HG03521 (cell line): ENCODE data around the gene WNT7B.

ENCODE experiments used
- ATAC-seq: cut with Tn5 transposase; IDR thresholded peaks from one replicate; pipeline ENCODE4 v1.9.1; 2021; ENCODE audit warnings: mild to moderate bottlenecking, moderate library complexity; ENCODE audit not compliant: unreplicated experiment

The WNT7B gene

DNA sequence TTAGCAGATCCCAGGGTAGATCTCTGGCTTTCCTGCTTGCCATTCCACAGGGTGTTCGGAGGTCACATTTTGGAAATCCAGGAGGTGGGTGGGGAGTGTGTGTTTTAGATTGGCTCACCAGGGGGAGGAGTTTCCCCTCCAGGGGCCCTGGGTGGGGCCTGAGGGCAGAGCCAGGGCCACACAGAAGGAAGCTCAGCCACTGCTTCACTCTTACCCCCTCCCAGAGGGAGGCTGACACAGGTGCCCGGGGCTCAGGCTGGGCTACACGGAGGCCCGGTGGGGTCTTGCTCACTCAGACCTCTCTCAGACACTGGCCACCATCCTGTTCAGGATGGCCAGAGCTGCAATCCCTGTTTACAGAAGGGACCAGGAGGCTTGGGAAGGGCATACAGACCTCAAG is 2.5 kb downstream of the WNT7B start:
- ATAC-seq = no peak

DNA sequence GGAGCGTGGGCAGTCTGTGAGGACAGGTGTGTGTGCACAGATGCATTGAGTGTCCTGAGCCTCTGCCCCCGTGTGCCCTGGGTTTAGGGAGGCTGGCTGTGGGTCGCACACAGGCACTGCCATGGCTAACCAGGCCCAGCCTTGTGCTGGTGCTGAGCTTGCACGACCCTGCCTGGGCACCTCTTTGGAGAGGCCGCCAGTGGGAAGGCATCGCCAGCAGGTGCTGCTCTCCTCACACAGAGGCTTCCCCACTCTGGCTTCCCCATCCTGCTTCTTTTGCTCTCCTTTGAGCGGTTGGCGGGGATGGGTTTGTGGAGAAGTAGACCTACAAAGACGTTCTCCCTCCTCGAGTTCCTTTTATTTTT is 4.1 kb downstream of the WNT7B start:
- no peak for ATAC-seq

DNA sequence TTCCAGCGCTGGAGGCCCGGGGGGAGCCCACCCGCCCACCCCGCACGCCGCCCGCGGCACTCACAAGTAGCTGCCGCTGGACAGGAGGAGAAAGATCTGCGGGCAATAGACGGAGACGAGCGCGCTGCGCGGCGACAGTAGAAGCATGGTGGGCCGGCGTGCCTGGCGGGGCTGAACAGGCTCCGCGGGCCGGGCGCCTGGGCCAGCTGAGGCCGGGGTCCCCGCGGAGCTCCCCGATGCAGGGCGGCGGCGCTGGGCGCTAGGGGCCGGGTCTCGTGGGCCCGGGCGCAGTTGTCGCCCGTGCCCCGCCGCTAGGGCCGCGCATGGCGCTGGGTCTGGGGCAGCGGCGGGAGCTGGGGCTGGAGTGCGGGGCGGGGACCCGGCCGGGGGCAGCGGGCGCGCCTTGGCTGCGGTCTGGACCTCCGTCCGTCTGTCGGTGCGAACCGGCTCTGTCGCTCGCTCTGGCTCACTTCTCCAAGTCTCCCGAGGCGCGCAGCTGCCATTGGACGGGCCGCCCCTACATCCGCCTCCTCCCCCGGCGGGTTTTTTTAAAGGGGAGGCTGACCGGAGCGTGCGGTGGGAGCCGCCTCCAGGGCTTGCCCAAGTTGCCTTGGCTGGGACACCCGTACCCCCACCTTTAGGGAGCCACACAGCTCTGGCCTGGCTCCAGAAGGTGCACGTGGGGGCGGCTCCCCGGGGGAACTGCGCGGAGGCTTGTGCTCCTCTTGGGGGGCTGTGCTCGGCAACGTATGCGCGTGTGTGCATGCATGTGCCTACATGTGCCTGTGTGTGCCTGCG is 4.7 kb downstream of the WNT7B start:
- ATAC-seq = no peak

DNA sequence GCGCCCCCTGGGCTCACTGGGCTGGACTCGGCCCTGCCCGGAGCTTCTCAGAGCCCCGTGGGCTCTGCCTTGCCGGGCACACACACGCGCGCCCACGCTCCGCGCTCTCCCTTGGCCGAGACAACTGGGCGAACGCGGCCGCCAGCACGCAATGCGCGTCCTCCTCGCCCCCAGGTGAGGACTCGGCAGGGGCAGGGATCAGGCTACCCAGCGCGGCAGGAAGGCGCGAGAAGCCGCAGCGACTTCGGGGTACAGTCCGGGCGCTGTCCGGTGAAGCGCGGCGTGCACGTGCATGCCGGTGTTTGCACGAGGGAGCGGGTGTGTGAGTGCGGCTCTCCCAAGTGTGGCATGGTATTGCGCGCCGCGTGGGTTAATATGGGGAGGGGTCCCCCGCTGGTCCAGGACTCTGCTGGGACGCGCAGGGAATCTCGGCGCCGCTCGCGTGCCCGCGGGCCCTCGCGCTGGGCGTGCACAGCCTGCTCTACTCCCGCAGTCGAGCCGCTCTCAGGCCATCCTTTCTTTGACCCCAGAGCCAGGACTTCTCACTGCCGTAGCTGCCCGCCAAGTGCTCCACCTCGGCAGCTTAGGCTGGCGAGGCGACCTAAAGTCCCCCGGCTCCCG is 5.4 kb downstream of the WNT7B start:
- ATAC-seq = no peak

DNA sequence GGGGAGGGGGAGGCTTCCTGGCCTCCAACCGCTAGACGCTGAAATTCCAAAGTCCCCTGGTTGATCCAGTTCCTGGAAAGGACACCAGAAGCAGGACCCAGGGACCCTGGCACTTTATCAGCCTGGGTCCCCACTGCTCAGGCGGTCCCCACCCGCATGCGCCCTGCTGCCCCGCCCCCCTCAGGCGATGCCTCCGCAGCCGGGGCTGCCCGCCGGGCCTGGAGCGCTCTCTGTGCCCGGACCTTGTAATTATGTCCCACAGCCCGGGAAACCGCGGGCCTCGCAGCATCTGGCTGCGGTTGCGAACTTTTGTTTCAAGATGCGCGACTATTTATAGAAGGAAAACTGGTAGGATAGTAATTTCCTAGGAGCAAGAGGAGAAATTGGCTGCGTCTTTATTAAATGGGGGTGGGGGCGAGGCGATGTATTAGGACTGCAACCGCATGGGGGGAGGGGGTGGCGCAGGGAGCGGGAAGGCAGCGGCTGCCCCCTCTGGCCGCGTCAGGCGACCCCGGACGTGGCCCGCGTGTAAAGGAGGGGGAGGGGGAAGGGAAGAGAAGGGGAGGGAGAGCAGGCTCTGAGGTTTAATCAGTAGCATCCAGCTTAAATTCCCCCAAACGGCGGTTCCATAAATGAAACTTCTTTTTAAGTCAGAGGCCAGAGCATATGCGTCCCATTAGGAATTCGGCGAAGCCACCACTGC is 6.1 kb downstream of the WNT7B start:
- ATAC-seq = no peak

DNA sequence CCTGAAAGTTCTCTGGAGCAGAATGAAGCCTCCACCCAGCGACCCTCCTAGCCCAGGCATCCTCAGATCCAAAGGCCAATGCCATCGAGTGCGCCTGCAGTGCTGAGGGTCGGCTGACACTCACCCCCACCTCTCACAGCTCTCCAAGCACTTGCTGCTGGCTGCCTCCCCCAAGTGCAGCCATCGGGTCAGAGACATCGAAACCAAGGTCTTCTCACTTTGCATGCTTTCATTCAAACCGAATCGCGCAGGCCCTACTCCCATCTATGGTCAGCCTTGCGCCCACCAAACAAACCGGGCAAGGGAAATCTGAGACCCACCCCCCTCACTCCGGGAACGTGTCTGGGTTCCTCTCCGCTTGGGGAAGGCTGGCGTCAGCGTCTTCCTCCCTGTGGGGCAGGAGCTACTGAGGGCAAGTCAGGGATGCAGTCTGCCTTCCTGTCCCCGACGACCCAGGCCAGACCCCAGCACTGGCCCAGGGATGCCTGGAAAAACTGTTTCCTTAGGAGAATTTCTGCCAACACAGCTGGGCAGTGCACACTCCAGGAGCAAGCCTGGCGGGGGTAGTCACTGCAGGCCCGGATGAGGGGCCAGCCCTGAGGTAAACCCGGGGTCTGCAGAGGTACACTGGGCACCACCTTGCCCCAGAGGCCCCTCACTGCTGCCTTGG is 7.0 kb downstream of the WNT7B start:
- no peak for ATAC-seq

DNA sequence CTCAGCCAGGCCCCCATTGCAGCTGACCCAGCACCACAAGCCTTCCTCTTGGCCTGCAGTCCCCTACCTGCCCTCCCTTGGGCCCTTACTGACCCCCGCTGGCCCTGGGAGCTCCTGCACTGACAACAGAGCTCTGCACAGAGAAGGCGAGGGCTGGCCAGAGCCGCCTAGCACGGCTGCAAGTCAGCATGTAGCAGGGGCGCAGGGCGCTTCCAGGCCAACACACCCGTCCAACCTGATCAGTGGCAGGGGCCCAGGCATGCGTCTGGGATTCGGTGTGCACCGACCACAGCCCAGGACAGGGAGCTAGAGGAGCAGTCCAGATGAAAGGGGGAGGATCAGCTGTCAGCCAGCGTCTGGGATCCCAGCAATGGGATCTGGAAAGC is 7.6 kb downstream of the WNT7B start:
- no peak for ATAC-seq

DNA sequence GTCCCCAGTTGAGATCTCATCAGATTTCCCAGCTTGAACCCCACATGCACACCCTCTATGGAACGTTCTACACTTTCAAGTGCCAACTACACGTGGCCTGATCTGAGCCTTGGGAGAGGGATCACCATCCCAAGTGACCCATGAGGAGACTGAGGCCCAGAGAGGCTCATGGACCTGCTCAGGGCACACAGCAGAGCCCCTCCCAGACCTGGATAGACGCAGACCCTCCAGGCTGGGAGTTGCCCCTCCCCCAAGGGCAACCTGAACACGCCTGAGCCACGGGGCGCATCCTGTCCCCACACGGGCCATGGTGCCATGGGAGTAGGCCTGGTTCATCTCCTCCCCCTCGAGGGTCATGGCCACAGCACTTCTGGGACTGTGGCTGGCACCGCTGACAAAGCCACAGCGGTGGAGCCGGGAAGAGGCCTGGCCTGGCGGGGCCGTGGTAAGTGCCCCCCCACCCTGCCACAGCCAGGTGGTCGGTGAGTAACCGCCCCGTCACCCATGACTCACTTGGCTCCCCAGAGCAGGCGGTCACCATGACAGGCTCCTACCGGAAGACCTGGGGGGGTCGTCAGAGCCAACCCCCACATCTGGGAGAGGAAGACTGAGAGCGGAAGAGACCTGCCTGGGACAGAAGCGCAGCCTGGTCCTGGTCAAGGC is 8.1 kb downstream of the WNT7B start:
- ATAC-seq = no peak

DNA sequence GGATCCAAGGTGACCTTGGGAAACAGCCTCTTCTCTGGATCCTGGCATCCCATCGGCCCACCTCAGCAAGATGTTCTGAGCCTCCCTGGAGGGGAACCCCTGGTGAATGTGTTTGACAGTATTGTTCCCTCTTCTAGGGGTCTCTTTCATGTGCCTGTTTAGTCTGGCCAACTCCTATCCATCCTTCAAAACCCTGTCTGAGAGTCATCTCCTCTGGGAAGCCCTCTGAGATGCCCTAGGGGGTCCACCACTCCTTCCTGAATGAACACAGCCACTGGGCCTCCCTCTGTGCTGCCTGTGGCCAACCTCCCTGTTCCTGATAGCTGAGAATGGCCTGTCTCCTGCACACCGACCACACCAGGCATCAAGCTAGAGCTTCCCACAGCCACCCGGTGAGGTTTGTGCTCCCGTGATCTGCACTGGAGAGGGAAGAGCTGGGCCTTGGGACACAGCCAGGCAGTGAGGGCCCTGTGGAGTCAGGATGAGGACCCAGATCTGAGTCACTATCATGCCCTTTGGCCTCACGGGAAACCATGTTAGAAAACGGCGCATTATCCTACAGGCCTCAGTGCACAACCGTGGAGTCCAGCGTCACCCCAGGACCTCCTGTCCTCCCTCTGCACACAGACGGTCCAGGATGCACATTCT is 8.8 kb downstream of the WNT7B start:
- no peak for ATAC-seq

DNA sequence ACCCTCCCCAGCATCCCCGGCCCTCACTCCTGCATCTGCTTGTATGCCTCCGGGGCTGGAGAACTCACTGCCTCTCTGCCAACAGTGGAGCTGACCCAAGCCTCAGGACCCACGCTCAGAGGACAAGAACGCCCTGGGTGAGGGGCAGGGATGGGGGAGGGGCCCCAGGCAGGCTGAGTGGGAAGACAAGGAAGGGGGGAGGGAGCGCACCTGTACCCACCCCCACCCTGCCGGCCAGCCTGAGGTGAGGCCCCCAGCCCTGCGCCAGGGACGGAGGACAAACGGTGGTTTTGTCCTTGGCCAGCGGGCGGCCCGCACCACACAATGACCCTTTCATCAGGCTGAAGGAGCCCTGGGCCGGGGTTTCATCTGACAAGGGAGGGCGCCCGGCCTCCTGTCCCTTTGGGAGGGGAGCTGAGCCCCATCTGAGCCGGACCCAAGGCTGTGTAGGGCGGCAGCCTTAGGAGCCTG is 10.0 kb downstream of the WNT7B start:
- no peak for ATAC-seq

DNA sequence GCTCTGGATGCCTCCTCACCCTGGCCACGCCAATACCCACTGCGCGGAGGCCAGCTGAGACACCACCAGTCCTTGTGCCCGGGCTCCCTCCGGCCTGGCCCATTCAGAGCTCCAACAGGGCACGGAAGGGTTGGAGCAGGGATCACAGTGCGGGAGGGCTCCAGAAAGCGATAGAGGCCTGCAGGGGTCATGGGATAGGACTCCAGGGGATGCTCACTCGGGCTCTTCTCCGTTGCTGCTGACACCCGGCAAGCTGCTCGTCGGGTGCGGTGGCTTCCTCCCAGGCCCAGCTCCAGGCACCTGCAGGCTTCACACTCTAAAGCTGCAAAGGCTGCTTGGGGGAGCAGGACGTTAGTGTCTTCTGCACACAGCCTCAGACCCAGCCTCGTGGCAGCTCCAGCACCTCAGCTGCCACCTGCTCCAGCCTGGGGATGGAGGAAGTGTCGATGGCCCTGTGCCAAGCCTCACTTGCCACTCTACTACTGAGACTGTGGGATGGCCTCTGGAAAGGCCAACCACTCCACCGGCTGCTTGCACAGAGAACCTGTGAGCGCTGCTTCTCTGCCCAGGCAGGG is 10.6 kb downstream of the WNT7B start:
- no peak for ATAC-seq

DNA sequence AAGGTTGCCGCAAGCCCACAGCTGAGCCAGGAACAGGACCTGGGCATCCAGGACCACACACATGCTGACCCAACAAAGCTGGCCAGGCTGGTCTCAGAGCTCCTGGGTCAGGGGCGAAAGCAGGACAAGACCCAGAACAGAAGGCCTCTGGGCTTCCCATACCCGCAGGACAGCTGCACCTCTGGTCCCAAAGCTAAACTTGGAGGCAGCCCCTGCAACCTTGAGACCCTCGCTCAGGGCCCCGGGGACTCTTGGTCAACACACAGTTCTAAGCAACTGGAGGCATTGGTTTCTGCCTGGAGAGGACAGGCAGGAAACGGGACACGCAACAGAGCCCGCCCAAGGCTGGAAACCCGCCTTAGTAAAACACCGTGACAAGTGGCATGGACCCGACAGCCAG is 11.4 kb downstream of the WNT7B start:
- ATAC-seq = no peak

DNA sequence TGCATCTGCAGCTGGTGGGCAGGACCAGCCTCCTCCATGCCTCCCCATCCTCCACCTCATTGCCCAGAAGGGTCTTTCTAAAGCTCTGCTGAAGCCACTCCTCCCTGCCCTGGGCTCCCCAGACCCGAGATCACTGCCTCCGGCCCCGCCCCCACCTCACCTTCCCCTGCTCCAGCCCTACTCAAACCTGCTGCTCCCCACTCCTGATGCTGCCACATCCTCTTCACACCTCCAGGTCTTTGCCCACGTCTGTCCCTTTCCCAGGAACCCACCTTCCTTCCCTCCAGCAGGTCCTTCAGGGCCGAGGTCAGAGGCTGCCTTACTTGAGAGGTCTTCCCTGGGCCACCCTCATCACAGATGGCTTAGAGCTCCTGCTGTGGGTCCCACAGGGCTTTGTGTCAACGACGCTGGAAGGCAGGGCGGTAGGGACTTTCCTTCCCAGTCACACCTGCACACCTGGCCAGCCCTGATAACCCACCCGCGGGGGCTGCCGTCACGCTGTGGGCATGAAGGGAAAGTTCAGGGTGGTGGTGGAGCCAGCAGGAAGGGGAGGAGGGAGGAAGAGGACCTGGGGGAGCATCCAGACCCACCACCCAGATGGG is 11.9 kb downstream of the WNT7B start:
- ATAC-seq = no peak

DNA sequence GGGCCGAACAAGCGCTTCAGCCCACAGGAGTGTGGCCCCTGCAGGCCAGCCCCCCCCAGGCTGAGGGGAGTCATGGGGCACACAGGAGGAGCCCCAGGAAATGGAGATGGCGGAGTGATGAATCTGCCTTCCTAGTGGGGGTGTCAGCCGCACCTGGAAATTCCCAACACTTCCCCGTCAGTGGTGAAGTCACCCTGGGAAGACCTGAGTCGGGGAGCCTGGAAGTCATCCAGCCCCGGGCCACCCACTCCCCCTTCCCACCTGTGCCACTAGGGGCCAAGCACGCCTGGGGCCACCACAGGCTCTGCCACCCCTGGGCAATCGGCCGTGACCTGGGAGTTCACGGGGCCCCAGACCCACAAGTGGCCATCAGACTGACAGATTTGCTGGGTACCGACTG is 12.6 kb downstream of the WNT7B start:
- no peak for ATAC-seq

DNA sequence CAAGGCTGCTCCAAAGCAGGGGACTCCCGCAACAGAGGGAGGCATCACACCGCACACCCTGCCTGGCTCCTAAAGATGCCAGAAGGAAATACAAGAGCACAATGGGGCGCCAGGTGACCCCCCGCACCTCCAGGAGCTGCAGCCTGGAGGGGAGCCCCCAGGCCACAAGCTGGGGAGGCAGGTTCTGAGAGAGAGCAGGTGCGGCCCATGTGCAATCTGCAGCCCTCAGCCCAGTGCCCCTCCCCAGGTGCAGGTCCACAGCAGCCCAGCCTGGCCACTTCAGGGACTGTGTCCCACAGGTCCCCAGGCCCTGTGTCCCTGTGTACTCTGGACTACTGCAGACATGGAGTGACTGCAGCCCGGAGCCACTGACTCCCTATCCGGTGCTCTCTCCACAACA is 13.1 kb downstream of the WNT7B start:
- no peak for ATAC-seq

DNA sequence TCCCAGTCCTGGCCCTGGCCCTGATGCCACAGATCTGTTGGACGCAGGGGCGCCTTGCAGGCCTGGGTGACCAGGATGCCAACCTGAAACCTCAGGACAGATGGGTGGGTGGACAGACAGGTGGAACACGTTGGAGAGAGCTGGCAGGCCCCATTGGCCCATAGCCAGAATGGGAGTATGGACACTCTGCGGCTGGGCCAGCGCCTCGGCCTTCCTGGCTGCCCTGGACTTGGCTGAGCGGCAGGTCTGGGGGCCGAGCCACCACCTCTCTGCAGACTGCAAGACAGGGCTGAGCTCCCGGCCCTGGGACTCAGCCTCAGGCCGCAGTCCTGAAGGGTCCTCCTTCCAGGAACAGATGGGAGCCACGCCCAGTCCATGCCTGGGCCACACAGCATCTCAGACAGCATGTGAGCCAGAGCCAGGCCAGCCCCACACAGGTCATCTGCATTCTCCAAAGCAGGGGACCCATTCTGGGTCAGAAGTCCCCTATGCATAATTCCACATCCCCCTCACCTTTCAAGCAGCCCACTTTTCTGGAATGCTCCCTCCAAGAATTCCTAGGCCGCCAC is 14.1 kb downstream of the WNT7B start:
- ATAC-seq = no peak

DNA sequence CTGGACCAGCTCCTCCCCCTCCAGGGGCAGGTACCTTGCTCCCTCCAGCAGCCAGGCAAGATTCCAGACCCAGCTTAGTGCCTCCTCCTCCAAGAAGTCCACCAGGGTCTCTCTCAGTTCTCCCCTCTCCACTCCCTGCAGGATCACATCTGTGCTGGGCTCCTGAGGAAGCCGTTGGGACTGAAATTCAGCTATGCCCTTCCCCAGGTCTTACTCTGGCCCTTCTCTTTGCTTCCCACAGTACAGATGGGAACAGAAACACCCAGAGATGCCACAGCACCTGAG is 14.6 kb downstream of the WNT7B start:
- ATAC-seq = no peak

DNA sequence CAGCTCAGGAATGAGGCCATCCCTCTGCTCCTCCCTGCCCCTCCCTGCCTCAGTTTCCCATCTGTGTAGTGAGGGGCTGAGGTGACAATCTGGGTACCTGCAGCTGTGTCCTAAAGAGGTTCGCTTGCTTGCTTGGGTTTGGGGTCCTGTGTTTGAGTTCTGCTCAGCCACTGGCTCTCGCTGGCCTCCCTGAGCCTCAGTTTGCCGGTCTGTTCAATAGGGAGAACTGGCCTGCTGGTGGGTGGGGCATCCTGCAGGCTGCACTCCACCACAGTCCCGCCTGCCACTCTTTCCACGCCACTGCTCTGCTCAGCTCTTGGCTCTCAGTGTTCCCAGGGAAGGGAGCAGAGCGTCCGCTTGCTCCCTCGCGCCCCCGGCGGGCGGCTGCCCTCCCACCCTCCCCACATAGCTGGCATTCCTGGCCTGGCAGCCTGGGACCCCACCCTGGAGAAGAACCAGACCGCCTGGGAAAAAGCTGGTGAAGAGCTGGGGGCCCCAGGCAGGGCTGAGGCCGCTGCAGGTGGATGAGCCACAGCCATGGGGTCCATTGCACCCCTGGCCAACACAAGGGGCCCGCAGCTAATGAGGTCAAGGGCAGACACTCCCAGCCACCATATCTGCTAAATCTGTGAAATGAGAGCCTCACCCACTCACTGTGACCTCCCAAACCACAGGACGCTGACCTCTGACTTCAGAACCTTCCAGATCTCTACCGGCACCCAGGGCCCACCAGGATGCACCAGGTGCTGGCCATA is 15.1 kb downstream of the WNT7B start:
- ATAC-seq = no peak
